GM23338 (cell line): Measurements from ENCODE around the gene B4GALT2. TPM values are rescaled to one million over a fixed set of nuclear protein-coding genes. Genes with fewer than 3 reads are reported as not detected.

Experiments
- polyA plus RNA-seq: library from polyadenylated mRNA; unstranded; fragments of >200 nt; fragmentation: Nextera tagmentation; extraction: Ambion mirVana; gene quantifications from 2 replicates; pipeline ENCODE4 v1.2.1, GENCODE V29; 2016
- total RNA-seq: library from RNA; depleted of rRNA; stranded (reverse); fragments of >200 nt; shearing (Covaris generic); gene quantifications from 2 replicates; pipeline ENCODE4 v1.2.3, GENCODE V29; 2014; rRNA removed

Gene B4GALT2
- total and polyA plus RNA-seq, 2 experiments from 2014 or later = 22.4 to 63.1 TPM

Other genes starting within 250 kb of the B4GALT2 start
- 10.4 and 35.7 TPM in 2 replicates for gene ARTN, start 45.4 kb upstream of the B4GALT2 start, total RNA-seq
- gene ARTN, start 45.4 kb upstream of the B4GALT2 start, polyA plus RNA-seq = 6.7 and 7.6 TPM in 2 replicates
- 17.9 and 22.8 TPM in 2 replicates for gene IPO13, start 32.3 kb upstream of the B4GALT2 start, total RNA-seq
- 10.4 and 12.5 TPM in 2 replicates for gene IPO13, start 32.3 kb upstream of the B4GALT2 start, polyA plus RNA-seq
- 68.2 and 90.3 TPM in 2 replicates for gene DPH2, start 9.2 kb upstream of the B4GALT2 start, total RNA-seq
- gene DPH2, start 9.2 kb upstream of the B4GALT2 start, polyA plus RNA-seq = 32.1 and 35.6 TPM in 2 replicates
- 112 and 116 TPM in 2 replicates for gene ATP6V0B, start 4.2 kb upstream of the B4GALT2 start, total RNA-seq
- 142 and 149 TPM in 2 replicates for gene ATP6V0B, start 4.2 kb upstream of the B4GALT2 start, polyA plus RNA-seq
- gene CCDC24, start 12.4 kb downstream of the B4GALT2 start, total RNA-seq = 8.3 and 9.5 TPM in 2 replicates
- gene CCDC24, start 12.4 kb downstream of the B4GALT2 start, polyA plus RNA-seq = 13.4 and 17.2 TPM in 2 replicates
- 14.6 and 20.0 TPM in 2 replicates for gene SLC6A9, start 52.3 kb downstream of the B4GALT2 start, total RNA-seq
- 12.2 and 14.4 TPM in 2 replicates for gene SLC6A9, start 52.3 kb downstream of the B4GALT2 start, polyA plus RNA-seq
- gene KLF17, start 139.6 kb downstream of the B4GALT2 start, total RNA-seq = not detected in 2 replicates
- gene KLF17, start 139.6 kb downstream of the B4GALT2 start, polyA plus RNA-seq = not detected in 2 replicates
- gene KLF18, start 162.4 kb downstream of the B4GALT2 start, total RNA-seq = 0.16 and 0.35 TPM in 2 replicates
- gene KLF18, start 162.4 kb downstream of the B4GALT2 start, polyA plus RNA-seq = not detected in 2 replicates
- gene DMAP1, start 234.3 kb downstream of the B4GALT2 start, total RNA-seq = 38.8 and 40.0 TPM in 2 replicates
- gene DMAP1, start 234.3 kb downstream of the B4GALT2 start, polyA plus RNA-seq = 27.9 and 32.6 TPM in 2 replicates